Endothelial cell of umbilical vein (primary cell): ENCODE results near the gene AMZ1. TPM values are rescaled to one million over a fixed set of nuclear protein-coding genes. Genes with fewer than 3 reads are reported as not detected.

Source experiments
- BruUV-seq: library from RNA; stranded (reverse); fragments of 400-500 nt; replicated peaks from 2 replicates; lab custom pipeline; 2021; lab: Mats Ljungman, UMichigan
- CTCF ChIA-PET: fragments of 300-600, 350-600 bp; sonication (Branson Sonifier 250); formaldehyde crosslinking; loops from one replicate; lab custom pipeline; 2021; ENCODE audit warnings: antibody characterized with exemption, inconsistent platforms; lab: Charles Lee
- POLR2A ChIA-PET: fragments of 300-600, 350-600 bp; sonication (Branson Sonifier 250); formaldehyde crosslinking; loops from one replicate; lab custom pipeline; 2021; ENCODE audit warnings: antibody characterized with exemption, inconsistent platforms; lab: Charles Lee
- DNase-seq: peaks from one replicate; pipeline ENCODE4 v3.0.0-alpha.2; 2011; ENCODE audit warnings: low read depth, low spot score
- FAIRE-seq: peaks from 2 replicates; lab custom pipeline; 2011; peaks lifted over from hg19 to GRCh38; lab: Jason Lieb, UNC
- H2AFZ ChIP-seq: 2 replicates; pipeline ENCODE4 v1.6.0; 2012; ENCODE audit warnings: low read depth, low read length, control low read depth, inconsistent platforms
- H3K27ac ChIP-seq: 2 replicates; pipeline ENCODE4 v1.5.1; 2011; ENCODE audit warnings: low read depth, mild to moderate bottlenecking, control low read depth, low read length, moderate library complexity; ENCODE audit not compliant: insufficient read depth
- H3K27me3 ChIP-seq, 2 experiments: 2 replicates each; pipeline versions ENCODE4 v1.6.0 to v1.6.1; 2011; ENCODE audit warnings: low read length in 2 of 2, mixed read lengths in 1 of 2; ENCODE audit not compliant: control insufficient read depth in 2 of 2, insufficient read depth in 2 of 2
- H3K36me3 ChIP-seq, 2 experiments: 2 replicates in 1 of 2; 3 replicates in 1 of 2; pipeline ENCODE4 v1.5.1; 2011; ENCODE audit warnings: low read length in 2 of 2, mild to moderate bottlenecking in 1 of 2, moderate library complexity in 1 of 2; ENCODE audit not compliant: control insufficient read depth in 2 of 2, insufficient read depth in 2 of 2; ENCODE audit errors: extremely low read depth in 1 of 2
- H3K4me1 ChIP-seq: 3 replicates; pipeline ENCODE4 v1.5.1; 2011; ENCODE audit warnings: mild to moderate bottlenecking, low read length; ENCODE audit not compliant: control insufficient read depth, insufficient read depth; ENCODE audit errors: extremely low read depth
- H3K4me2 ChIP-seq: 2 replicates; pipeline ENCODE4 v1.6.1; 2011; ENCODE audit warnings: low read length, control low read depth, mixed read lengths; ENCODE audit not compliant: insufficient read depth
- H3K4me3 ChIP-seq, 3 experiments: fragments of 200-600 bp in 1 of 3; sonication (generic), shearing (Covaris generic) in 1 of 3; replicated peaks in 1 of 3; 2 replicates each; pipeline ENCODE4 v1.5.1; 2011 to 2016; ENCODE audit warnings: control low read depth in 3 of 3, low read length in 3 of 3, mild to moderate bottlenecking in 2 of 3, inconsistent platforms in 1 of 3, low read depth in 1 of 3, moderate library complexity in 1 of 3; ENCODE audit not compliant: insufficient read depth in 1 of 3
- H3K79me2 ChIP-seq: 2 replicates; pipeline ENCODE4 v1.6.0; 2012; ENCODE audit warnings: low read length, inconsistent platforms; ENCODE audit not compliant: control insufficient read depth, insufficient read depth
- H3K9ac ChIP-seq: replicated peaks from 2 replicates; pipeline ENCODE3; 2011; ENCODE audit warnings: low read length, control low read depth; ENCODE audit not compliant: insufficient read depth; ENCODE audit errors: extremely low read depth
- H3K9me1 ChIP-seq: replicated peaks from 3 replicates; pipeline ENCODE4 v1.6.0; 2011; ENCODE audit warnings: mild to moderate bottlenecking, low read length; ENCODE audit not compliant: control insufficient read depth, insufficient read depth; ENCODE audit errors: extremely low read depth
- H3K9me3 ChIP-seq: replicated peaks from 2 replicates; pipeline ENCODE4 v1.5.1; 2012; ENCODE audit warnings: low read length, inconsistent platforms; ENCODE audit not compliant: control insufficient read depth, insufficient read depth
- H4K20me1 ChIP-seq: replicated peaks from 2 replicates; pipeline ENCODE3; 2011; ENCODE audit warnings: mild to moderate bottlenecking, low read length; ENCODE audit not compliant: control insufficient read depth, insufficient read depth; ENCODE audit errors: extremely low read depth
- EZH2 ChIP-seq: IDR thresholded peaks from 2 replicates; pipeline ENCODE4 v1.6.1; 2012; ENCODE audit warnings: borderline replicate concordance, low read depth, mild to moderate bottlenecking, moderate library complexity, low read length, inconsistent platforms; ENCODE audit not compliant: severe bottlenecking
- FOS ChIP-seq: IDR thresholded peaks from 2 replicates; pipeline ENCODE4 v1.6.1; 2011; ENCODE audit warnings: mild to moderate bottlenecking, low read length, moderate library complexity, borderline replicate concordance; ENCODE audit not compliant: insufficient read depth
- GATA2 ChIP-seq: IDR thresholded peaks from 2 replicates; pipeline ENCODE4 v1.7.0; 2011; ENCODE audit warnings: low read depth, mild to moderate bottlenecking, moderate library complexity, mixed read lengths, low read length; ENCODE audit not compliant: insufficient read length, insufficient read depth
- JUN ChIP-seq: IDR thresholded peaks from 2 replicates; pipeline ENCODE4 v1.6.1; 2011; ENCODE audit warnings: borderline replicate concordance, low read depth; ENCODE audit not compliant: insufficient read length, insufficient read depth
- MAX ChIP-seq: IDR thresholded peaks from 2 replicates; pipeline ENCODE4 v1.6.1; 2011; ENCODE audit not compliant: insufficient read depth, insufficient read length
- MYC ChIP-seq: IDR thresholded peaks from one replicate; pipeline ENCODE4 v1.6.1; 2011; ENCODE audit warnings: mild to moderate bottlenecking, low read depth, low read length
- POLR2A ChIP-seq: IDR thresholded peaks from 2 replicates; pipeline ENCODE4 v1.6.1; 2012; ENCODE audit warnings: low read depth, mild to moderate bottlenecking, control low read depth, low read length
- POLR2AphosphoS5 ChIP-seq: IDR thresholded peaks from 2 replicates; pipeline ENCODE4 v1.6.1; 2012; ENCODE audit warnings: low read depth, mild to moderate bottlenecking, control low read depth, low read length, moderate library complexity; ENCODE audit not compliant: insufficient read depth
- dilution Hi-C: fragments of 300-500 bp; cut with MboI; formaldehyde crosslinking; loops from one replicate; pipeline ENCODE4 v1.15.0; 2019; ENCODE audit warnings: low sequenced_read_pairs; ENCODE audit not compliant: extremely low pct_ligation_motif_present
- intact Hi-C: fragments of 100-400 bp; cut with micrococcal nuclease; formaldehyde crosslinking; loops from one replicate; pipeline ENCODE4 v1.10.0; 2022
- polyA plus RNA-seq, 4 experiments: library from polyadenylated mRNA; depleted of rRNA in 3 of 4; stranded (reverse) in 3 of 4; unstranded in 1 of 4; fragments of >200 nt; gene quantifications; 2 replicates each; pipeline versions ENCODE4 v1.2.1 to v1.2.3, GENCODE V29; 2011 to 2012; ENCODE audit warnings: missing spikeins in 1 of 4
- total RNA-seq: library from RNA; stranded (reverse); gene quantifications from 2 replicates; pipeline ENCODE4 v1.2.3, GENCODE V29; 2021
- TF ChIP-seq, protein P1 (sequence below), 2 donors: IDR thresholded peaks; 1 replicate in 1 of 2; 2 replicates in 1 of 2; pipeline ENCODE4 v1.5.1; 2011; ENCODE audit warnings: low read length in 2 of 2, mild to moderate bottlenecking in 2 of 2, moderate library complexity in 2 of 2, control low read depth in 1 of 2, inconsistent platforms in 1 of 2, low read depth in 1 of 2; ENCODE audit not compliant: insufficient read depth in 1 of 2; ENCODE audit errors: extremely low read depth in 1 of 2

AMZ1 gene
- total and polyA plus RNA-seq, 2 donors (not counting 3 experiments of a cell fraction or from before 2014, with no cell fraction given), result not detected

DNA sequence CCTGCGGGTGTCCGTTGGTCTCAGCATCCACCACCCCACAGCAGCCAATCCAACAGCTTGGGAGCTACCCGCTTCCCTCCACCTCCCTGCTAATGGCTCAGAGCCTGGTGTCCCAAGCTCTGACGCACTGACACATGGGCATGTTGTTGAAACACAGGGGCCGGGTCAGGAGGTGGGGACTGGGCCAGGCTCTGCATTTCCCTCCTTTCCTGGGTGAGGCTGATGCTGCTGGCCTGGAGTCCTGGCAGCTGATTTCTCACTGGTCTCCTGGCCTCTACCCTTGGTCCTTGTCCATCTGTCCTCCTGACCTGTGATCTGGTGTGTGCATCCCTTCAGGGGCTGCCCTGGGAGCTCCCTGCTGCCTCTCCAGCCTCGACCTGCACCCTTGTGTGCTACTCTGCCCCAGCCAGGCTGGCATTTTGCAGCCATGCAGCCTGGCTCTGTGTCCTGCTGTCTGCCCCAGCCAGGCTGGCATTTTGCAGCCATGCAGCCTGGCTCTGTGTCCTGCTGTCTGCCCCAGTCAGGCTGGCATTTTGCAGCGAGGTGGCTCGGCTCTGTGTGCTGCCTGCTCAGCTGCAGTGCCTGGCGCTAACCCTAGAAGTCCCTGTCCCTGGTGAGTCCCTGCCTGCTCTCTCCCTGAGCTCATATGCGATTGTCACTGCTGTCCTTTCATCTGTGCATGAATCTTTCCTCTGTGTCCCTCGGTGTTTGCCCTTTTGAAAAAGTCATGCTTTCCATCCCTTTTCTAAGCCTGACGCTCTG, 14.0 kb downstream of the AMZ1 start:
- ChIA-PET CTCF (interaction anchor here (0.6 to 1.4 kb wide), 5 partner anchors 8 to 76 kb away, joined by 3 to 7 read pairs (median 3); no protein-coding TSS in a partner anchor), POLR2A (no interaction called here)
- H3K4me3 ChIP-seq, result no peak overlapping the region
- no peaks in the 10 kb centered on the region for H3K9me3 ChIP-seq
- H3K4me1 ChIP-seq, result no peaks in the 10 kb centered on the region
- H3K27me3 ChIP-seq, result peaks cover 0 to 2% of the 10 kb centered on the region in 2 experiments
- dilution Hi-C loops, result no loop called here
- no peaks in the 10 kb centered on the region for H3K9me1 ChIP-seq
- H3K9ac ChIP-seq, result no peak overlapping the region
- BruUV-seq, result no TSS peak
- H3K79me2 ChIP-seq, result no peaks in the 10 kb centered on the region
- FAIRE-seq (no peak), DNase-seq (no peak)
- H4K20me1 ChIP-seq, result no peaks in the 10 kb centered on the region
- no peaks in the 10 kb centered on the region for H3K36me3 ChIP-seq
- TF ChIP-seq POLR2AphosphoS5 (no peak), EZH2 (no peak), JUN (no peak), FOS (no peak), GATA2 (no peak), MAX (no peak), POLR2A (no peak), MYC (no peak)
- TF ChIP-seq, protein P1, sequence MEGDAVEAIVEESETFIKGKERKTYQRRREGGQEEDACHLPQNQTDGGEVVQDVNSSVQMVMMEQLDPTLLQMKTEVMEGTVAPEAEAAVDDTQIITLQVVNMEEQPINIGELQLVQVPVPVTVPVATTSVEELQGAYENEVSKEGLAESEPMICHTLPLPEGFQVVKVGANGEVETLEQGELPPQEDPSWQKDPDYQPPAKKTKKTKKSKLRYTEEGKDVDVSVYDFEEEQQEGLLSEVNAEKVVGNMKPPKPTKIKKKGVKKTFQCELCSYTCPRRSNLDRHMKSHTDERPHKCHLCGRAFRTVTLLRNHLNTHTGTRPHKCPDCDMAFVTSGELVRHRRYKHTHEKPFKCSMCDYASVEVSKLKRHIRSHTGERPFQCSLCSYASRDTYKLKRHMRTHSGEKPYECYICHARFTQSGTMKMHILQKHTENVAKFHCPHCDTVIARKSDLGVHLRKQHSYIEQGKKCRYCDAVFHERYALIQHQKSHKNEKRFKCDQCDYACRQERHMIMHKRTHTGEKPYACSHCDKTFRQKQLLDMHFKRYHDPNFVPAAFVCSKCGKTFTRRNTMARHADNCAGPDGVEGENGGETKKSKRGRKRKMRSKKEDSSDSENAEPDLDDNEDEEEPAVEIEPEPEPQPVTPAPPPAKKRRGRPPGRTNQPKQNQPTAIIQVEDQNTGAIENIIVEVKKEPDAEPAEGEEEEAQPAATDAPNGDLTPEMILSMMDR (IDR thresholded peaks at IDR 0.05; ENCODE audit: extremely low read depth in 1 of 2, insufficient read depth in 1 of 2, low read depth in 1 of 2, low read length in 2 of 2), result no peak
- no peak overlapping the region for H2AFZ ChIP-seq
- no peak overlapping the region for H3K27ac ChIP-seq
- H3K4me2 ChIP-seq, result no peak overlapping the region
- intact Hi-C loops, result no loop called here
